Astrocyte of the hippocampus (primary cell): Measurements from ENCODE around the gene NANS.
"Not testable (repeated sequence)": the region's sequence is repeated elsewhere in the genome, so short reads cannot be mapped to it uniquely, and the experiment has no call there.

Source experiments
- DNase-seq: peaks from one replicate; pipeline ENCODE4 v3.0.0; 2011; ENCODE audit warnings: low read depth, low spot score

NANS gene

DNA sequence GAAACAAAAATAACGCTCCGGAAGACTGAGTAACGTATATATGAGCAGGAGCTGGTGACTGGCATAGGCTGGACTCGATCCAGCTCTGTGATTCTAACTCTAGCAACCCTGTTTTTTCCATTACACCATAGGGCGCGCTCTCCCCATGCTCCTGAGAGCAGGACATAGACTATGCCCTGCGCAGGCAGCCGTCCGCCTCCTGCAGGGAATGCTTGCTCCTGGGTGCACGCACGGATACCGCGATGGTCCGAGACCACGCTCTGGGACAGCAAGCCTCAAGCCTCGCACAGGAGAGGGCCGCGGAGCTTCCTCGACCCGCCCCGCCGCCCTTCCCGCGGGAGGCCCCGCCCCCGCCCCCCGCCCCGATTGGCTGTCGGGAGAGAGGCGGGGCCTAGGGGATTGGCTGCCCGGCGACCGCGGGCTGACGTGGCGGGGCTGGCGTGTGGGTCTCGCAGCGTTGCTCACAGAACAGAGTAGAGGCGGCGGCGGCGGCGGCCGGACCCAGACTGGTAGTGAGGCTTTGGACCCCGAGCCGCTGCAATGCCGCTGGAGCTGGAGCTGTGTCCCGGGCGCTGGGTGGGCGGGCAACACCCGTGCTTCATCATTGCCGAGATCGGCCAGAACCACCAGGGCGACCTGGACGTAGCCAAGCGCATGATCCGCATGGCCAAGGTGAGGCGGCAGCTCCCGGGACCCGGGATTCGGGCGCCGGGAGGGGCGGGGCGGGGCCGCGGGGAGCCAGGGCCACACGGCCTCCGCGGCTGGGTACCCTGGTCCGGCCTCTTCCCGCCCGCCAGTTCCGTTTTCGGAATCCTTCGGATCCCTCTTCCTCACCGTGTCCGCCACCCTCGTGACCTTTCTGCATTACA, at the start of gene NANS:
Gene NANS (plus strand): TSS at position 464 of the 869 bp plus-strand sequence. CDS start 77 bp downstream, at position 541.
- peak; percentile 97 for DNase-seq

DNA sequence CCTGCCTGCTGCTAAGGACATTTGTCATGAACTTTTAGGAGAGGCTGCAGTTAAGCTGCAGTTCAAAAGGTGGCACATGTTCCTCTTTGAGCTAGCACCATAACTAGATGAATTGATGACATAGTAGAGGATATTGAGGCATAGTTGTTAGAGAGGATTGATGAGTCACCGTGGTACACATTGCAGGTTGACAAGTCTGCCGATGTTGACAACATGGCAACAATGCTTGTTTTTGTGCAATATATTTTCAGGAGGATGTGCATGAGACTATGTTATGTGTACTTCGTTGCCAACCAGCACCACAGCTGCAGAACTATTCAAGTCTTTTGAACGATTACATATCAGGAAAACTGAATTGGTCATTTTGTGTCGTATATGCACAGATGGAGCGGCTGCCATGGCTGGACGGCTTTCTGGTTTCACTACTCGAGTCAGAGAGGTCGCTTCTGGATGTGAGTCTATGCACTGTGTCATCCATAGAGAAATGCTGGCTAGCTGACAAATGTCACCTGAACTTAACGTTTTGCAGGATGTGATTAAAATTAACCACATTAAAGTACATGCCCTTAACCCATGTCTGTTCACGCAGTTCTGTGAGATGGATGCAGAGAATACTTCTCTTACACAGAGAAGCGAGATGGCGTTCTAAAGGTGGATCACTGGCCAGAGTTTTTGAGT, 49.1 kb upstream of the NANS start:
- no peak for DNase-seq

DNA sequence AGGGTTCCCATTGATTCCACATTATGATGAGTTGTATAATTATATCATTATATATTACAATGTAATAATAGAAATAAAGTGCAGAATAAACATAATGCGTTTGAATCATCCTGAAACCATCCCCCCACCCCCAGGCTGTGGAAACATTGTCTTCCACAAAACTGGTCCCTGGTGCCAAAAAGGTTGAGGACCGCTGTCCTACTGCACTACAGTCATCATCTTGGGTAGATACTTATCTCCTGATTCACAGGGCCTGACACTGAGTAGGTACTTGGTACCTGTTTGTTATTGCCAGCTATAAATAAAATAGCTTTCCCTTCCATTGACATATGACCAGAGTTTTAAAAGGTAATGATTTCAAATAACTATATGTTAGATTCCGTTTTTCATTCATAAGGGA, 47.8 kb upstream of the NANS start:
- DNase-seq = no peak

- DNase-seq = no peak
These were observed 47.1 kb upstream of the NANS start for GRCh38 chr9:98009437-98009836.

- DNase-seq = peak; percentile 58
These were observed 46.6 kb upstream of the NANS start for GRCh38 chr9:98009936-98010335.

DNA sequence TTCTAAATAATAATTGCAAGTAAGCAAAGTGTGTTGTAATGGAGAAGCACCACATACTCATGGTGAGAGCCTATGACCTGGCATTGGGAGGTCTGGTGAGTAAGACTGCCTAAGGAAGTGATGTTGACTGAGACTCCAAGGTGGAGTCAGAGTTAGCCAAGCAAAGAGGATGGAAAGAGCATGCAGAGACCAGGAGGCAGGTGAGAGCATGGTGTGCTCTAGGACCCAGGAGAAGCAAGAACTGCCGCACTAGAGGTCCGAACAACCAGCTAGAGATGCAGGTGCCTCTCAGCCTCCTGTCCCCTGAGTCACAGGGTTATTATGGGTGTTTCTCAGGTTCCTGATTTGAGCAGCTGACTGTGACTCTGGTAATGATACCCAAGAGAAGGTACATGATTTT, 46.1 kb upstream of the NANS start:
- DNase-seq = no peak

DNA sequence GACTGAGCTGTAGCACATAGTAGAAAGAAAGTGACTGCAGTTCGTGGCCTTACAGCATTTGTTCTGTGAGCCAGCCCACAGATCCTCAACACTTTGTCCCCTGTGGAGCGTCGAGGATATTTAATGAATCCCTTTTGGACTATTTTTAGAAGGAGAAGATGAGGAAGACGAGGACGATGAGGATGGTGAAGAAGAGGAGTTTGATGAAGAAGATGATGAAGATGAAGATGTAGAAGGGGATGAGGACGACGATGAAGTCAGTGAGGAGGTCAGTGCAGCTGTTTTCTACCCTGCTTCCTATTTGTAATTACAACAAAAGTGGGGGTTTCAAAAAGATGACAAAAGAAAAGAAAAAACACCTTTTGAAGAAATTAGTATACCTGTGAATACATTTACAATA, 45.4 kb upstream of the NANS start:
- DNase-seq = no peak

- DNase-seq = no peak
These were observed 40.3 kb upstream of the NANS start for GRCh38 chr9:98016137-98016680.

DNA sequence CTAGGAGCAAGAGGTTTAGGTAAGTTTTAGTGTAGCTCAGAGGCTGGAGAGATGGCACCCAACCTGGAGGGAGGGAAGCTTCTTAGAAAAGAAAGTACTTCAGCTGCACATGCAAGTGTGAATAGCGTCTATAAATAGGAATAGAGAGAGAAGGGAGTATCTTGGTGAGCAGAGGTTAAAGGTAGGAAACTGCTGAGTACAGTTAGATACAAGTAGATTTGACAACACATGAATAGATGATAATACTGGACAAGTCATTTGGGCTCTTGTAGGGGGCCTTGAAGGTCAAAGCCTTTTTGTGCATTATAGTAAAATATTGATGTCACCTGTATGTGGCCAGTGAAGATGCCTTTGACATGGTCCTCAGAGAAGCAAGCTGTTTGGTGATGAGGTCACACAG, 39.2 kb upstream of the NANS start:
- DNase-seq = no peak

DNA sequence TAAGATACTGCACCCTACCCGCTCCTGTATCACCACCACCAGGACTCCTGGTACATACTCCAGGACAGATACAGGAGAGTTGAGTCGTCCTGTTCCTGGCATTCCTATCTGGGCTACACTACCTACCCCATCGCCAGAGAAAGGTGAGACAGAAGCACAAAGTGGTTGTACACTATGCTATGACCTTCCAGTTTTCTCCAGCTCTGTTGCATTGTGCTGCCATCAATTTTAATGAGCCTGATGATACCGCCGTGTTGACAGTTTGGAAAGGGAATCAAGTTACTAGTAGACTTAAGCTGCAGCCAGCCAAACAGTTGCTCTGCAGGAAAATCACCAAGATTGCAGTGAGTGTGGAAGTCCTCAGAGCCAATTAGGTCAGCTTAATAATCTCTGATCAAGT, 38.2 kb upstream of the NANS start:
- no peak for DNase-seq

DNA sequence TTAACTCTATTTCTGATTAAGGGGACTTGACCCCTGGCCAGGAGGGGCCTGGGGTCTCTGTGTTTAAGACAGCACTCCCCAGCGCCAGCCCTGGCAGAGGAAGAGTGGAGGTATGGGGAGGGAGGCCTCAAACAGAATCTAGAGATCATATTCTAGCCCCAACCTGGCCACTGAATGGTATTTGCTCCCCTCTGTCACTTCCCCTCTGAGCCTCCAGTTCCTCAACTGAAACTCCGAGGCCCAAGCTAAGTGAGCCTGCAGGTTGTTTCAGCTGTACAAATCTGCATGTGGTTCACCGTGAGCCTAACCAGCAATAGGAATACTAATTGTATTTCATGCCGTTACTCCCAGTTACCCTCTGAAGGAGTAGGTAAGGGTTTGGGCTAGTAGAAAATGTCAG, 37.4 kb upstream of the NANS start:
- no peak for DNase-seq

DNA sequence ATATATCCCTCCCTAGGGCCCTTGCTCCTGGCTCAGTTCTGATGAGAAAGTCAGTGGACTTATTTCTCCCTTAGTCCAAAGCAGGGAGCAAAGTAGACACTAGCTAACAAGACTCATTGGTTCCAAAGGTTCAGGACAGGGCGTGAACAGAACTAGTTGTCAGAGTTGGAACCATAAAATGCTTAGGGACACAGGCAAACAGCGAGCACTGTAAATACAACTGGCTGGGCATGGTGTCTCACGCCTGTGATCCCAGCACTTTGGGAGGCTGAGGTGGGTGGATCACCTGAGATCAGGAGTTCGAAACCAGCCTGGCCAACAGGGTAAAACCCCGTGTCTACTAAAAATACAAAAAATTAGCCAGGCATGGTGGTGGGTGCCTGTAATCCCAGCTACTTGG, 36.7 kb upstream of the NANS start:
- DNase-seq = not testable (repeated sequence)

- DNase-seq = no peak
These were observed 35.9 kb upstream of the NANS start for GRCh38 chr9:98020476-98021145.

DNA sequence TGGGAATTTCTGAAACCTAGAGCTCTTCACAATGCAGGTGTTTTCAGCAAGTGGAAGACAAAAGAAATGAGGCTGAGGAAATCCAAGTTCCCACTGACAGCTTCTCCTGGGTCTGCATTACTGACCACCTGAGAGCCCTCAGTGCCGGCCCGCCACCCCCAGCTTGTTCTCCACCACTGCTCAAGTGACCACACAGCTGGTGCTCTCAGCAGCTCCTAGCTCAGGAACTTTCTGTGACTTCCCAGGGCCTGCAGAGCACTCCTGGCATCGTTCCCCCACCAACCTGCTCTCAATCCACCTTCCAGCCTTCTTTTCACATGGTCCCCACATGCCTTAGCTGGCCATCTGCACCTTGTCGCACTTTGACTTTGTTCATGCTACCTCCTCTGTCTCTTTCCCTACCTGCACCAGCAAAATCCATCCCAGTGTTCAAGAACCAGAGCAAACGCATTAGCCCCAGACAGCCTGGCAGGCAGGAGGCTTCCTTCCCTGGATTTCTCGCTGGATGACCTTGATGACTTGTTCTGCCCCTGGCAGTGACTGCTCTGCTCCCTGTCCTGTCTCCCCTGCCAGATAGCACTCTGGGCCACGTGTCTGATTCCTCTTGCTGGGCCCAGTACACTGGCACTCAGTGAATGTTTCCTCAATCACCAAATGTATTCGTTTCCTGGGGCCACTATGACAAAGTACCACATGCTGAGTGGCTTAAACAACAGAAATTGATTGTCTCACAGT, 35.1 kb upstream of the NANS start:
- DNase-seq = no peak

DNA sequence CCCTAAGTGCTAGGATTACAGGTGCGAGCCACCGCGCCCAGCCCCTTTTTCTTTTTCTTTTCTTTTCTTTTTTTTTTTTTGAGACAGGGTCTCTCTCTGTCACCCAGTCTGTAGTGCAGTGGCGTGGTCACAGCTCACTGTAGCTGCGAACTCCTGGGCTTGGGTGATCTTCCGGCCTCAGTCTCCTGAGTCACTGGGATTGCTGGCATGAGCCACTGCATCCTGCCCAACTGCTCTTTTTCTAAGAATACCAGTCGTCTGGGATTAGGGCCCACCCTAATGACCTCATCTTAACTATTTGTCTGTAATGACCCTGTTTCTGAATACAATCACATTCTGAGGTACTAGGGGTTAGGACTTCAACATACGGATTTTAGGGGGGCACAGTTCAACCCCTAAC, 34.1 kb upstream of the NANS start:
- DNase-seq = peak; percentile 55

- DNase-seq = no peak
These were observed 31.8 kb upstream of the NANS start for GRCh38 chr9:98024702-98025101.

DNA sequence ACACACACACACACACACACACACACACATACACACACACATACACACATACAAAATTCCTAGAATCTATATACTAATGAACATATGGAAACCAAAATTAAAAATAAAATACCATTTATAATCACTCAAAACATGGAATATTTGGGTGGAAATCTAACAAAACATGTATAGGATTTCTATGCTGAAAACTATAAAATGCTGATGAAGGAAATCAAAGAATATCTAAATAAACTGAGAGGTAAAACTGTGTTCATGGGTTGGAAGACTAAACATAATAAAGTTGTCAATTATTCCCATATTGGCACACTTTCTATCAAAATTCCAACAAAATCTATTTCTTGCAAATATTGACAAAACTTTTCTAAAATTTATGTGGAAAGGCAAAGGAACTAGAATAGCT, 25.4 kb upstream of the NANS start:
- no peak for DNase-seq

DNA sequence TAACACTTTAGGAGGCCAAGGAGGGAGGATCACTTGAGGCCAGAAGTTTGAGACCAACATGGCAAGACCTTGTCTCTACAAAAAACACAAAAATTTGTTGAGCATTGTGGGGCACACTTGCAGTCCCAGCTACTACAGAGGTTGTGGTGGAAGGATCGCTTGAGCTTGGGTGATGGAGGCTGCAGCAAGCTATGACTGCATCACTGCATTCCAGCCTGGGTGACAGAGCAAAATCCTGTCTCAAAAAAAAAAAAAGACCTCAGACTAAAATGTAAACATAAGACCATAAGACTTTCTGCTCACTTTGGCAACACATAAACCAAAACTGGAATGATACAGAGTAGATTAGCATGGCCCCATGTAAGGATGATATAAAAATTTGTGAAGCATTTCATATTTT, 24.6 kb upstream of the NANS start:
- DNase-seq = peak; percentile 34

DNA sequence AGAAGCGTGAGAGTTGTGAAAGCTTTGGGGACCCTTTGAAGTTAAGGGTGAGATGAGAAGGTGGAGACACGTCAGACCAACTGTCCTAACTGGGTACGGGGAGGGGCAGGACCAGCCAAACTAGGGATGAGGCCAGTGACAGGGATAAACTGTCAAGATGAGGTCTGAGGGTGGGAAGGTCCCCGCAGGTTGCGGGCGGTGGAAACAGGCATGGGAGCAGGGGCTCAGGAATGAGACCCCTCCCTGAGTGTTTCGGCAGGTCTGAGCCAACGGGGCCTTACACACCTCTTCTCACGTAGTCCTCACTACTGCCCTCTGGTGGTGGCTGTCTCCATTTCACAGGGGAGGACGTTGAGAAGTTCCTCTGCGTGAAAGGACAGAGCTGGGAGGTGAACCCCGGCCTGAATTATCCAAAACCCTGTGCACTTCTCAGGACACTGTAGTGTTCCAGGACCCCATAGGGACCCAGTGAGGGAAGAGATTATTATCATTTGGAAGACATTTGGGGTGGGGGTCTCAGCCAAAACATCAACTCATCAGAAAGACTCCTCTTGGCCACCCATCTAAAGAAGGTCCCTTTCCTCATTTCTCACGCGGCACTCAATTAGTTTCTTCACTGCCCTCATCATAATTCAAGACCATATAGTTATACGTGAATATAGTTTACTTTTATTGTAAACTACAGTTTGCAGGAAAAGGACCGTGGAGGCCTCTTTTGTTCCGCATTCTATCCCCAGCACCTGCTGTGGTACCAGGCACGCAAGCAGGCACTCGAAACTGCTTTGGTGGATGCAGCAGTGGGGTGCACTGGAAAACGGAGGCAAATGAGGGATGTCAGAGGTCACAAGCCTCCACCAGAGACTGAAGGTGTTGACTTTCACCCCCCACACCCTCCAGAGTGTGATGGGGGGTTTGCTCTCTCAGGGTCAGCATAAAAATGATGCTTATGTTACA, 21.7 kb upstream of the NANS start:
- DNase-seq = peak; percentile 75

DNA sequence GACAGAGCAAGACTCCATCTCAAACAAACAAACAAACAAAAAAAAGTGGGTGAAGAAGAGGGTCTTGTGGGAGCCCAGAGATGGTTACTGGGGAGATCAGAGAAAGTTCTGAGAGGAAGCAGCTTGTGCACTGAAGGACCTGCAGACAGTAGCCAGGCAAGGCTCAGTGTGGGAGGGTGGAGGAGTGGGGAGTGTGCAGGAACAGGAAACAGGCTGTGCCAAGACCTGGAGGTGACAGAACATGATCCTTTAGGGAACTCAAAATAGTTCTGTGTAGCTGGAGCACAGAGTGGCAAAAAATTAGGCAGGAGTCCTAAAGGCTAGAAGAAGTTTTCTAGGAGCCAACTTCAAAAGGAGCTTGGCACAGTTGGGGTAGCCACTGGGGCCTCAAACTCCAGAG, 19.2 kb upstream of the NANS start:
- no peak for DNase-seq
